ENCODE data around the gene FAT3. TPM values are rescaled to one million over a fixed set of nuclear protein-coding genes. Genes with fewer than 3 reads are reported as not detected.

FAT3 gene
- total RNA-seq, 1 experiment from 2014 or later = 0.02 TPM

DNA sequence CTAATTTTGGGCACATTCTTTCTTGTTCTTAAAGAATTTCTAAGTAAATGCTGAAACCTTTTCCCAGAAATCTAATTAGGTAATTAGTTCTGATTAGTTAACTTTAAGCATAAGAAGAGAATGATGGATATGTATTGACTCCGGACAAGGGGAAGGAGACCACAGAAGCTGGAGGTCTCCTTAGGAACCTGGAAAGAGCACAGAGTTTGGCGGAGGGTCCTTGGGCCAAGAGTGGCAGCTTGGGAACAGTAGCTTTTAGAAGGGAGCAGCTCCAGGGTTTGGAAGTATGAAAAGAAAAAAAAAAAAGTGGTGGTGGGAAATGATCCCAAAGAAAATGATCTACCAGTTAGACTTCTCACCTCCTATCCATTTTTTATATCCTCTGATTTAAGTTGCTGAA is 42.7 kb downstream of the FAT3 start:
- Histone ChIP-seq H3K9me3 (ENCODE audit: control insufficient read depth in 1 of 2, insufficient read depth in 1 of 2, low read depth in 1 of 2, low read length in 2 of 2) (peaks cover 8 to 20% of the 10 kb centered on the region in 2 experiments; a peak in 2 of 4 replicates), H3K9ac (ENCODE audit: low read length) (no peak overlapping the region), H3K79me2 (ENCODE audit: insufficient read depth, low read length) (no peaks in the 10 kb centered on the region), H3K4me1 (ENCODE audit: control insufficient read depth in 1 of 2, insufficient read depth in 2 of 2, low read length in 2 of 2) (no peaks in the 10 kb centered on the region), H3K4me3 (replicated peaks in 1 of 2; ENCODE audit: low read depth in 1 of 2, low read length in 2 of 2) (no peak overlapping the region), H4K20me1 (ENCODE audit: insufficient read depth) (no peaks in the 10 kb centered on the region), H3K36me3 (ENCODE audit: control insufficient read depth in 1 of 2, insufficient read depth in 2 of 2, low read length in 2 of 2) (no peaks in the 10 kb centered on the region), H3K9me2 (ENCODE audit: insufficient read depth) (no peaks in the 10 kb centered on the region), H3K27ac (ENCODE audit: low read depth, low read length) (no peak overlapping the region), H2AFZ (ENCODE audit: low read depth, low read length, poor library complexity, severe bottlenecking) (no peak overlapping the region), H3K4me2 (ENCODE audit: low read length) (no peak overlapping the region), H3K27me3 (ENCODE audit: insufficient read depth, low read length) (no peaks in the 10 kb centered on the region)
- intact Hi-C loops (cut with micrococcal nuclease) = no loop called here
- TF ChIP-seq EZH2phosphoT487 (IDR thresholded peaks at IDR 0.05; ENCODE audit: borderline replicate concordance) = no peak
- TF ChIP-seq, protein P1, sequence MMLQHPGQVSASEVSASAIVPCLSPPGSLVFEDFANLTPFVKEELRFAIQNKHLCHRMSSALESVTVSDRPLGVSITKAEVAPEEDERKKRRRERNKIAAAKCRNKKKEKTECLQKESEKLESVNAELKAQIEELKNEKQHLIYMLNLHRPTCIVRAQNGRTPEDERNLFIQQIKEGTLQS (IDR thresholded peaks at IDR 0.05) = no peak
- no peak for TF ChIP-seq TCF7L2 (IDR thresholded peaks at IDR 0.05; ENCODE audit: borderline replicate concordance, extremely low read depth, insufficient read depth, insufficient read length)
- TF ChIP-seq EZH2 (IDR thresholded peaks at IDR 0.05) = no peak
- no peak for TF ChIP-seq SP1 (IDR thresholded peaks at IDR 0.05; ENCODE audit: low read depth)
- no peak for TF ChIP-seq REST (IDR thresholded peaks at IDR 0.05; ENCODE audit: low read depth)
- TF ChIP-seq RAD21 (IDR thresholded peaks at IDR 0.05; ENCODE audit: low read depth) = no peak
- TF ChIP-seq, protein P2, sequence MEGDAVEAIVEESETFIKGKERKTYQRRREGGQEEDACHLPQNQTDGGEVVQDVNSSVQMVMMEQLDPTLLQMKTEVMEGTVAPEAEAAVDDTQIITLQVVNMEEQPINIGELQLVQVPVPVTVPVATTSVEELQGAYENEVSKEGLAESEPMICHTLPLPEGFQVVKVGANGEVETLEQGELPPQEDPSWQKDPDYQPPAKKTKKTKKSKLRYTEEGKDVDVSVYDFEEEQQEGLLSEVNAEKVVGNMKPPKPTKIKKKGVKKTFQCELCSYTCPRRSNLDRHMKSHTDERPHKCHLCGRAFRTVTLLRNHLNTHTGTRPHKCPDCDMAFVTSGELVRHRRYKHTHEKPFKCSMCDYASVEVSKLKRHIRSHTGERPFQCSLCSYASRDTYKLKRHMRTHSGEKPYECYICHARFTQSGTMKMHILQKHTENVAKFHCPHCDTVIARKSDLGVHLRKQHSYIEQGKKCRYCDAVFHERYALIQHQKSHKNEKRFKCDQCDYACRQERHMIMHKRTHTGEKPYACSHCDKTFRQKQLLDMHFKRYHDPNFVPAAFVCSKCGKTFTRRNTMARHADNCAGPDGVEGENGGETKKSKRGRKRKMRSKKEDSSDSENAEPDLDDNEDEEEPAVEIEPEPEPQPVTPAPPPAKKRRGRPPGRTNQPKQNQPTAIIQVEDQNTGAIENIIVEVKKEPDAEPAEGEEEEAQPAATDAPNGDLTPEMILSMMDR (IDR thresholded peaks at IDR 0.05 in 2 of 3, conservative IDR thresholded peaks at IDR 0.05 in 1 of 3; ENCODE audit: borderline replicate concordance in 1 of 3, insufficient read depth in 1 of 3, low read depth in 2 of 3, low read length in 2 of 3) = no peak
- no peak for TF ChIP-seq JUND (IDR thresholded peaks at IDR 0.05)
- no peak for TF ChIP-seq SIN3A (IDR thresholded peaks at IDR 0.05; ENCODE audit: low read depth)
- TF ChIP-seq CEBPB (IDR thresholded peaks at IDR 0.05; ENCODE audit: low read depth) = no peak
- no peak for TF ChIP-seq ZNF274 (IDR thresholded peaks at IDR 0.05; ENCODE audit: low read depth, low read length)
- no peak for TF ChIP-seq EGR1 (IDR thresholded peaks at IDR 0.05; ENCODE audit: low read depth)
- RAD21 ChIA-PET (ENCODE audit: low non-redundant PET in 1 of 2, low total read pairs in 2 of 2, uncharacterized antibody in 2 of 2, unreplicated experiment in 2 of 2) = no interaction called here
- CTCF ChIA-PET = no interaction called here
- POLR2A ChIA-PET = no interaction called here
- no peak for DNase-seq (ENCODE audit: low read depth, low spot score)
- BruUV-seq (replicated peaks) = no TSS peak
- ATAC-seq = no peak
